ENCODE measurements around the gene RAB9A. TPM values are rescaled to one million over a fixed set of nuclear protein-coding genes. Genes with fewer than 3 reads are reported as not detected.

The RAB9A gene
- total and polyA plus RNA-seq, 9 of the 15 experiments (the other 6 are each of a cell fraction or from before 2014, with no cell fraction given), result 13.5 to 20.8 (median 17.7) TPM

GRCh38 chrX:13647709-13648212 is 41.2 kb upstream of the RAB9A start (continued):
- TF ChIP-seq NEUROD1 (IDR thresholded peaks at IDR 0.05; ENCODE audit: borderline replicate concordance, low read depth, low read length, partially characterized antibody), result peak; percentile 80
- TF ChIP-seq FOXK1 (CRISPR knock-in tag; IDR thresholded peaks at IDR 0.05; ENCODE audit: borderline replicate concordance), result no peak
- TF ChIP-seq BRD9 (IDR thresholded peaks at IDR 0.05; ENCODE audit: low read depth, partially characterized antibody), result peak; percentile 83
- no peak for TF ChIP-seq ARID3B (CRISPR knock-in tag; IDR thresholded peaks at IDR 0.05; ENCODE audit: borderline replicate concordance)
- TF ChIP-seq ZNF589 (CRISPR knock-in tag; IDR thresholded peaks at IDR 0.05; ENCODE audit: low read depth), result peak; percentile 78; the same call in 1 of the 2 replicates
- TF ChIP-seq CEBPZ (IDR thresholded peaks at IDR 0.05; ENCODE audit: borderline replicate concordance, low read depth, low read length), result no peak
- TF ChIP-seq BHLHE40 (IDR thresholded peaks at IDR 0.05; ENCODE audit: low read length), result peak; percentile 73
- peak; percentile 73; the same call in 1 of the 2 replicates for TF ChIP-seq THRB (CRISPR knock-in tag; conservative IDR thresholded peaks at IDR 0.05)
- no peak for TF ChIP-seq RBM39 (optimal IDR thresholded peaks at IDR 0.05; ENCODE audit: low read depth, low read length)
- TF ChIP-seq TFE3 (CRISPR knock-in tag; IDR thresholded peaks at IDR 0.05), result 0 out of 2 replicates have a peak, but pooled peaks have one; percentile 18
- TF ChIP-seq ZMIZ1 (IDR thresholded peaks at IDR 0.05; ENCODE audit: low read depth in 2 of 2, low read length in 2 of 2), result peak in 1 of 2 experiments; percentile 80; a peak in 2 of 4 replicates
- no peak for TF ChIP-seq POLR2G (IDR thresholded peaks at IDR 0.05; ENCODE audit: low read depth, low read length)
- no peak for TF ChIP-seq ZNF431 (CRISPR knock-in tag; IDR thresholded peaks at IDR 0.05)
